Adipocyte (in vitro differentiated cells): ENCODE measurements around the gene AFF3.
A peak's percentile ranks its signal among the peaks of the same experiment; 100 is the strongest.

Source experiments
- DNase-seq: peaks from one replicate; pipeline ENCODE4 v3.0.0-alpha.2; 2015; ENCODE audit warnings: low read depth
- H3K27me3 ChIP-seq: replicated peaks from 2 replicates; pipeline ENCODE4 v1.7.0; 2013; ENCODE audit warnings: mild to moderate bottlenecking, low read length, moderate library complexity; ENCODE audit not compliant: control insufficient read depth, insufficient read depth
- H3K36me3 ChIP-seq: 2 replicates; pipeline ENCODE4 v1.7.0; 2013; ENCODE audit warnings: low read length, mild to moderate bottlenecking, moderate library complexity; ENCODE audit not compliant: control insufficient read depth, insufficient read depth, severe bottlenecking
- H3K4me1 ChIP-seq: 2 replicates; pipeline ENCODE4 v1.7.0; 2013; ENCODE audit warnings: mild to moderate bottlenecking, low read length, moderate library complexity; ENCODE audit not compliant: control insufficient read depth, insufficient read depth
- H3K4me3 ChIP-seq: 2 replicates; pipeline ENCODE4 v1.7.0; 2013; ENCODE audit warnings: mild to moderate bottlenecking, low read length, moderate library complexity
- H3K9ac ChIP-seq: 2 replicates; pipeline ENCODE4 v1.7.0; 2013; ENCODE audit warnings: mild to moderate bottlenecking, low read length, moderate library complexity
- H3K9me3 ChIP-seq: 2 replicates; pipeline ENCODE4 v1.7.0; 2013; ENCODE audit warnings: mild to moderate bottlenecking, low read length, moderate library complexity; ENCODE audit not compliant: control insufficient read depth

The AFF3 gene

GRCh38 chr2:99877963-99878362 is 264.4 kb downstream of the AFF3 start:
- Histone ChIP-seq H3K4me3 (no peak overlapping the region), H3K4me1 (no peaks in the 10 kb centered on the region), H3K36me3 (no peaks in the 10 kb centered on the region), H3K9me3 (no peaks in the 10 kb centered on the region), H3K9ac (no peak overlapping the region), H3K27me3 (peaks cover 9% of the 10 kb centered on the region)
- no peak for DNase-seq

GRCh38 chr2:99876956-99877355 is 265.4 kb downstream of the AFF3 start:
- H3K9ac ChIP-seq, result no peak overlapping the region
- no peak for DNase-seq
- H3K4me1 ChIP-seq, result no peaks in the 10 kb centered on the region
- H3K9me3 ChIP-seq, result no peaks in the 10 kb centered on the region
- no peaks in the 10 kb centered on the region for H3K36me3 ChIP-seq
- peaks cover 9% of the 10 kb centered on the region for H3K27me3 ChIP-seq
- H3K4me3 ChIP-seq, result no peak overlapping the region

GRCh38 chr2:99875627-99876201 is 266.7 kb downstream of the AFF3 start:
- DNase-seq, result no peak
- no peaks in the 10 kb centered on the region for H3K4me1 ChIP-seq
- no peaks in the 10 kb centered on the region for H3K36me3 ChIP-seq
- H3K27me3 ChIP-seq, result peaks cover 5% of the 10 kb centered on the region
- H3K9me3 ChIP-seq, result no peaks in the 10 kb centered on the region
- H3K4me3 ChIP-seq, result no peak overlapping the region
- no peak overlapping the region for H3K9ac ChIP-seq

GRCh38 chr2:99868260-99868659 is 274.1 kb downstream of the AFF3 start:
- H3K36me3 ChIP-seq, result no peaks in the 10 kb centered on the region
- peaks cover 23% of the 10 kb centered on the region for H3K4me1 ChIP-seq
- peaks cover 27% of the 10 kb centered on the region for H3K27me3 ChIP-seq
- H3K4me3 ChIP-seq, result no peak overlapping the region
- peak; percentile 26 for DNase-seq
- no peak overlapping the region for H3K9ac ChIP-seq
- H3K9me3 ChIP-seq, result no peaks in the 10 kb centered on the region

GRCh38 chr2:99867770-99868169 is 274.6 kb downstream of the AFF3 start:
- Histone ChIP-seq H3K9ac (no peak overlapping the region), H3K27me3 (peaks cover 25% of the 10 kb centered on the region), H3K4me3 (no peak overlapping the region), H3K36me3 (no peaks in the 10 kb centered on the region), H3K9me3 (no peaks in the 10 kb centered on the region), H3K4me1 (peaks cover 23% of the 10 kb centered on the region)
- no peak for DNase-seq

GRCh38 chr2:99865818-99866676 is 276.3 kb downstream of the AFF3 start:
- Histone ChIP-seq H3K4me3 (no peak overlapping the region), H3K4me1 (peaks cover 23% of the 10 kb centered on the region), H3K9ac (no peak overlapping the region), H3K9me3 (no peaks in the 10 kb centered on the region), H3K27me3 (peaks cover 39% of the 10 kb centered on the region), H3K36me3 (no peaks in the 10 kb centered on the region)
- peak; percentile 75 for DNase-seq

GRCh38 chr2:99864561-99865553 is 277.5 kb downstream of the AFF3 start:
- Histone ChIP-seq H3K27me3 (peaks cover 40% of the 10 kb centered on the region), H3K9ac (no peak overlapping the region), H3K9me3 (no peaks in the 10 kb centered on the region), H3K4me3 (no peak overlapping the region), H3K36me3 (no peaks in the 10 kb centered on the region), H3K4me1 (peaks cover 23% of the 10 kb centered on the region)
- DNase-seq, result peak; percentile 76

GRCh38 chr2:99863903-99864270 is 278.5 kb downstream of the AFF3 start:
- Histone ChIP-seq H3K9ac (no peak overlapping the region), H3K9me3 (no peaks in the 10 kb centered on the region), H3K36me3 (no peaks in the 10 kb centered on the region), H3K4me1 (peaks cover 33% of the 10 kb centered on the region), H3K4me3 (no peak overlapping the region), H3K27me3 (peaks cover 30% of the 10 kb centered on the region)
- DNase-seq, result no peak

GRCh38 chr2:99863236-99863902 is 279.0 kb downstream of the AFF3 start:
- Histone ChIP-seq H3K9me3 (no peaks in the 10 kb centered on the region), H3K9ac (no peak overlapping the region), H3K36me3 (no peaks in the 10 kb centered on the region), H3K4me3 (no peak overlapping the region), H3K4me1 (peaks cover 34% of the 10 kb centered on the region), H3K27me3 (peaks cover 25% of the 10 kb centered on the region)
- peak; percentile 13 for DNase-seq

GRCh38 chr2:99862566-99862965 is 279.8 kb downstream of the AFF3 start:
- Histone ChIP-seq H3K36me3 (no peaks in the 10 kb centered on the region), H3K9ac (no peak overlapping the region), H3K4me3 (no peak overlapping the region), H3K9me3 (no peaks in the 10 kb centered on the region), H3K4me1 (peaks cover 34% of the 10 kb centered on the region), H3K27me3 (peaks cover 30% of the 10 kb centered on the region)
- no peak for DNase-seq
